HUDEP-2 (cell line): ENCODE results near the gene RETREG3.

Experiments
- DNase-seq, 76 experiments: peaks; one replicate each; lab custom pipeline; 2025; ENCODE audit not compliant: unreplicated experiment in 76 of 76; lab: John Stamatoyannopoulos, UW

RETREG3 gene

DNA sequence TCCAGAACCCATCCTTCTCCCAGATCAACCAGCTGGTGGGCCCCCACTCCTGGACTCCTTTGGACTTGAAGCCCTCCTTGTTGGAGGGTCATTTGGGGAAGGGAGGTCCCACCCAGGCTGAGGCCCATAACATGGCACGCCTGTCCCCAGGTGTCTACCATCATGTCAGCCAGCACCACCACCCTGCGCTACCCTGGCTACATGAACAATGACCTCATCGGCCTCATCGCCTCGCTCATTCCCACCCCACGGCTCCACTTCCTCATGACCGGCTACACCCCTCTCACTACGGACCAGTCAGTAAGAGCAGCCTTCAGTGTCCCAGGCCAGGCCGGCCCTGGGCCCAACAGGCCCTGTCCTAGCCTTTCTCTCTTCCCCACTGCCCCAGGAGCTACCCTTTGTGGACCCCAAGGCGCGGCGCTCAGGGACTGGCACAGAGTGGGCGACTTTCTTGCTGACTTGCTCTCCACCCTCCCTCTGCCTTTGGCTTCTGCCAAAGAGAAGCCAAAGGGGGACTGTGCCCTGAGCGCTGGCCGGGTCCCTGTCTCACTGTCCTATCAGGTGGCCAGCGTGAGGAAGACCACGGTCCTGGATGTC is 4.6 kb upstream of the RETREG3 start:
- DNase-seq: no peak

- DNase-seq: no peak
Measured at GRCh38 chr17:42612013-42612412, 2.8 kb upstream of the RETREG3 start.

DNA sequence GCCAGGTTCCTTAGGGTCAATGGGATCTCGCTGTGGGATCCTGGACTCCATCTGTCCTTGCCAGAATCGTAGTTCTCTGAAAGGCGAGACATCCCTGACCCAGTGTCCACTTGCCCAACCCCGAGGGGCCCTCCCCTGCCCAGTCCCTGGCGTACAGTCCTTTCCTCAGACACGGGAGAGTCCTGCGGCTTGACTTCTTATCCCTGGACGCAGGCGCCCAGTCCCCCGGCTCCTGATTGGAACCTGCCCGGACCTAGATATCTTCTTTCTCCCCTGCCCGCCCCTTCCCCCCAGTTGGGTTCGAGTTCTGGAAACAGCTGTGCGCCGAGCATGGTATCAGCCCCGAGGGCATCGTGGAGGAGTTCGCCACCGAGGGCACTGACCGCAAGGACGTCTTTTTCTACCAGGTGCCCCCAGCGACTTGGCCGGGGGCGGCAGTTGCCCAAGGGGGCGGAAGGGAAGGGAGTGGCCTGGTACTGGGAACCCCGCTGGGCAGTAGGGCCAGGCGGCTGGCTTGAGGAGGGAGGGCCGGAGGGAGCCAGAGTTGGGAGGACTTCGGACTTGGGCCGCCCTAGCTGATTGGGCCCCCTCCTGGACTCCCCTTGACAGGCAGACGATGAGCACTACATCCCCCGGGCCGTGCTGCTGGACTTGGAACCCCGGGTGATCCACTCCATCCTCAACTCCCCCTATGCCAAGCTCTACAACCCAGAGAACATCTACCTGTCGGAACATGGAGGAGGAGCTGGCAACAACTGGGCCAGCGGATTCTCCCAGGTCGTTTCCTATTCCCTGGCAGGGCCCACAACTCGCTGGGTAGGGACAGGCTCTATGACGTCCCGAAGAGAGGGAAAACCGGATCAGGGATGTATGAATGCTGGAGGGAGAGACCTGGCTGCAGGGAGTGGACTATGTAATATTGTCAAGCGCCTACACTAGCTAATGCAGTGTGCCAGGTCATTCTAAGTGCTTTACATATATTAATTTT is 934 bp upstream of the RETREG3 start:
- peak in 18 of 76 experiments; percentile 23 to 65 (median 37) for DNase-seq

GRCh38 chr17:42608305-42609181 is 631 bp downstream of the RETREG3 start:
- DNase-seq: peak in 1 of 76 experiments; percentile 52

GRCh38 chr17:42607769-42608168 is 1.4 kb downstream of the RETREG3 start:
- DNase-seq: no peak

DNA sequence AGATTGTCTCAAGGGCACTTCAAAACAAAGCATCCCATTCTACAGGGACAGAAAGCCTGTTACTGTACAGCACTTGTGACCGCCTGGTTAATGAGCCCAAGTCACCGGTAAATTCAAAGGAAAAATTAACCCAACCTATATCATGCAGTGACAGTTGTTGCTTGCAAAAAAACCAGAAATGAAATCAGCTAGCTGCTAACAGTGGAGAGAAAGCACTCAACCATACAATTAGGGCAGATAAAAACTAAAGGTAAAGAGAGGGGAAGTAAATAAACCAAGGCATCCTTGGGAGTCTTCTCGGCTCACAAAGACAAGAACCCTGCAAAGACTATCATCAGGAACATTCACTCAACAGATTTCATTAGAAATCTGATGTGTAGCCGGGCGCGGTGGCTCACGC is 5.9 kb downstream of the RETREG3 start:
- DNase-seq: no peak

GRCh38 chr17:42598905-42599304 is 10.3 kb downstream of the RETREG3 start:
- no peak for DNase-seq

DNA sequence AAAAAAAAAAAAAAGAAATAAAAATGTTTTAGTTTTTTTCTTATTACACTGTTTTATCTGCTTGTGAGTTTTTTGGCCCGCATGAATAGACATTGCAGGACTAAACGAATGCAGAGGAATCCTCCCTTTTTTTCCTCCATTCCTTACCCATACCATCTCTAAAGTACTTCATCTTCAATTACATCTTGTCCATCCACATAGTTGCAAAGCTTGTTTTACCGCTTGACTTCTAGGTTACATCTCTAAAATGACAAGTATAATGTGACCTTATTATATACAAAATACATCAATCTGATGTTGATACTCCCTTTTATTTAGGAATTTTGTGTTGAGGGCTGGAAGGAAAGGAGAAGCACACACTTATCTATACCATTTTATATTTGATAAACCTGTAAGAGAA is 12.8 kb downstream of the RETREG3 start:
- DNase-seq: no peak

DNA sequence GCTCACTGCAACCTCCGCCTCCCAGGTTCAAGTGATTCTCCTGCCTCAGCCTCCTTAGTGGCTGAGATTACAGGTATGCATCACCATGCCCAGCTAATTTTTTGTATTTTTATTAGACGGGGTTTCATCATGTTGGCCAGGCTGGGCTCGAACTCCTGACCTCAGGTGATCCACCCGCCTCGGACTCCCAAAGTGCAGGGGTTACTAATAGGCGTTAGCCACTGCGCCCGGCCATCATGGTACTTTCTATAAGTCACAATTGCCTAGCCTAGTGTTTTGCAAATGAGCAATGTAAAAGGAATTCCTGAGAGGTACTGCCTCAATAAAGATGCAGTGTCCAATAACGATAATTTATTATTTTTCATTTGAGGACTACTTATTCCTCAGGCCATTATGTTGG is 17.8 kb downstream of the RETREG3 start:
- no peak for DNase-seq

DNA sequence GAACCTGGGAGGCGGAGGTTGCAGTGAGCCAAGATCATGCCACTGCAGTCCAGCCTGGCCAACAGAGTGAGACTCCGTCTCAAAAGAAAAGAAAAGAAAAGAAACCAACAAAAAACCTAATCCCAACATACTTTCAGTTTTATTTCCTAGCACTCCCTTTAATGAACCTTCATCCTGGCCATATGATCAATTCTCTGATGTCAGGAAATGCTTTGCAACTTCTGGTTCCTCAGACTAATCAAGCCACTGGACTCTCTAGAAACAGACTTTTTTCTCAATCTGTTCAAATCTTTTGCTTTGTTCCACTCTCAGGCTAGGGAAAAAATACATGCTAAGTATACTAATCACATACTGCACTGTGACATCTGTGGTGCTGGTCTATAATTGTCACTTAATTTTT is 18.3 kb downstream of the RETREG3 start:
- no peak for DNase-seq

DNA sequence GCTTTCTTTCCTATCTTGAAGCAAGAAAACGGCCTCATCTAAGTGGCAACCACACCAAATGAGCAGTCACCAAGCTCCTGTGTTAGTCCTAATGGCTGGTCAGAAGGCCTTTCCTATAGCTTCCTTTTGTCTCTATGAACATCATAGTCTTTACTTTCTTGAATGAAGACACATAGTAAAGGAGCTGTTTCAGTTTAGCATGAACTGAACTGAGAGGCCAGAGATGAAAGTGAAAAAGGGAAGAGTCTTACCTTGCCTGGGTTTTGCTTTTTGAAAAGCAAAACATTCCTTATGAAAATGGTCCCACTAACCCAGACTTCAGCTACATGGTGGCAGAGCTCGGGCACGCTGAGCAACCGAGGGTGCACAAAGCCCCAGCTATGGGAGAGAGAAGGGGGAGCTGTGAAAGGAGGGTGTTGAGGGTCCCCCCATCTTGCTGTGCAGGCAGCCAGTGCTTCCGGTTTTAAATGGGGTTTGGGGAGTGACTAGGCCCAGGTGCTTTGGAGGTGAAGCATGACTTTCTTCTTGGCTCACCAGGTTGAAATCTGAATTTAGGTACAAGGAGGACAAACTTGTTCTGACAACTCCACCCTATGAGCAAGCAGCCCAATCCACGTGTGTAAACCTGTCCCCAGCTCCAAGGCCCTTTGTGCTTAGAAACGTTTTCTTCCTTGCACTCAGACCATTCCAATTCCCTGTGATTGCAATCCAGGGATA is 22.5 kb downstream of the RETREG3 start:
- no peak for DNase-seq

DNA sequence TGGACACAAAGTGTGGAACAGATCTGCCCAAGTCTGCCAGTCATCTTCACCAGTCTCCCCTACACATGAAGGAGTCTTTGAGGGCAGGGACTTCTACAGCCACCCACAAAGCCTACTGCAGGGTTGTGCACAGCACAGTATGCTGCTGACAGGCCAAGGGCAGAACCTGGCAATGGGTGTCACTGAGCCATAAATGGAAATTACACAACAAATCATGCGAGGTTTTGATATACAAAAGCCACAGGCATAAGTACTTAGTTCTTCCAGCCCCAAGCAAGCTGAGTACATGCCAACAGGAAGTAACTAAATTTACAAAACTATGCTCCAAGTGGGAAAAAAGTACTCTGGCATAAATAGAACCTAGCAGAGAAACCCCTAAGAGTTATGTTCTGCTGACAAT is 23.8 kb downstream of the RETREG3 start:
- DNase-seq: no peak

DNA sequence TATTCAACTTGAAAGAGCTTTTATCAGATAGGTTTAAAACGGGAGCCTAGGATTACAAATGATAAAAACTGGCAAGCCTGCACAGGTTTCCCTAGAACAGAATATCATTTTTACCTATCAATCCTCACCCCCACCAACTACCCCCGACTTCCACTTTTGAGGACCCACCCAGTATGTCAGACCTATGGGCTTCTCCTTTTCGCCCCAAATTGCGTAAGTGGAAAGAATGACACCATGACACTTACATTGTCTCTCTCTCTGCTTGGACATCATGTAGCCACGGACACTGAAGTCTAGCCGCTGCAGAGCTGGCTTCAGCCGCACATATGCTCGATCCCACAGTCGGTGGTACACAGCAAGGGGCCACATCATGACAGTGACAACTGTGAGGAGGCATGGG is 24.3 kb downstream of the RETREG3 start:
- DNase-seq: no peak

DNA sequence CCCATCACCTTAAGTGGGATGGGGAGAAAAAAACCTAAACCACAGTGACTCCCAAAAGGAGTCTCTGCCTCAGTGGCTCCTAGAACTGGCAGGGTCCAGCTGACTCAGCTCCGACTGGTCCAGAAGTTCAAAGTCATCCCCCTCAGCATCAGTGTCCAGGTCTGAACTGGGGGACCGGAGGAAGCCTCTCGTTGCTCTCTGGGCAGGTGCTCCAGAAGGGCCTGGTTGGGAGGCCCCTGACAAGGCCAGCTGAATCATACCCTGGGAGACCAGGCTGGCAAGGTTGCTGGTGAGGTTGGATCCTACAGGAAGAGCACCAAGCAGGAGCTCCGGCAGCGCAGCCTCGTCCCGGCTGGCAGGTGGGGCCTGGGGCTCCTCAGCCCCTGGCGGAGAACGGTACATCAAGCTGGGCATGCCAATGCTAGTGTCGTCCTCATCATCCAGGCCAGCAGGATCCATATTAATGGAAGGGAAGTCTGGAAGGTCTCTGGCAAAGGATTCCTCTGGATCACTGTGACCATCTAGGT is 27.4 kb downstream of the RETREG3 start:
- no peak for DNase-seq

DNA sequence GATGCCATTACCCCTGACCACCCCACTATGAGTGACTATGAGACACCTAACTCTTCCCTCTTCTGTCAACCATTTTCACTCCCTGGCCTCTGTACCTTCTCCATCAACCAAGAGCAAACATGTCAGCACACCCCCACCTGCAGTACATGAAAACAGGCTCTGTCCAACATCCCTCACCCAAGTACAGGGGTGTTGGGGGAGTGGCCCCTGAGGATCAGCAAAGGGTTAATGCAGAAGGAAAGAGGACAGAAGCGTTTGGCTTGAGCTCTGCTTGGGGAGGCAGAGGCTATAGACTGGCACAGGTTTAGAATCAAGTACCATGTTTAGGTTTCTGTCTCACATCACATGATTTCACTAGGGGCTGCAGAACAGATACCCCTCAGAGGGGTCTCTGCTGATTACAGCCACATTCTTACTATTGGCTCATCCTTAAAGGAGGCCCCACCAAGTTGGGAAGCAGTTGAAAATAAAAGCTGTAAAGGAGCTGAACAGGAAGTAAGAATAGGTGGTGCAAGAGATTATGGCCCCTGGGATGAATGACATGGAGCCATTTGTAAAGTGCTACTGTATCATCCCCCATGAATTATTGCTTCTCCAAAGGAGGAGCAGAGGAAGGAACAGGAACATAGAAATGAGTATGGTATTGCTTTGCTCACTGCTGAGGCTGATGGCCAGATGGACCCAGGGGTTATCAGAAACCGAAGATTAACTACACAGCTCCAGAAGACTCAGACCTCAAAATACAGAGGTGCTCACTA is 29.2 kb downstream of the RETREG3 start:
- DNase-seq: no peak

GRCh38 chr17:42578282-42578869 is 30.8 kb downstream of the RETREG3 start:
- DNase-seq: peak in 71 of 76 experiments; percentile 31 to 85 (median 67)

DNA sequence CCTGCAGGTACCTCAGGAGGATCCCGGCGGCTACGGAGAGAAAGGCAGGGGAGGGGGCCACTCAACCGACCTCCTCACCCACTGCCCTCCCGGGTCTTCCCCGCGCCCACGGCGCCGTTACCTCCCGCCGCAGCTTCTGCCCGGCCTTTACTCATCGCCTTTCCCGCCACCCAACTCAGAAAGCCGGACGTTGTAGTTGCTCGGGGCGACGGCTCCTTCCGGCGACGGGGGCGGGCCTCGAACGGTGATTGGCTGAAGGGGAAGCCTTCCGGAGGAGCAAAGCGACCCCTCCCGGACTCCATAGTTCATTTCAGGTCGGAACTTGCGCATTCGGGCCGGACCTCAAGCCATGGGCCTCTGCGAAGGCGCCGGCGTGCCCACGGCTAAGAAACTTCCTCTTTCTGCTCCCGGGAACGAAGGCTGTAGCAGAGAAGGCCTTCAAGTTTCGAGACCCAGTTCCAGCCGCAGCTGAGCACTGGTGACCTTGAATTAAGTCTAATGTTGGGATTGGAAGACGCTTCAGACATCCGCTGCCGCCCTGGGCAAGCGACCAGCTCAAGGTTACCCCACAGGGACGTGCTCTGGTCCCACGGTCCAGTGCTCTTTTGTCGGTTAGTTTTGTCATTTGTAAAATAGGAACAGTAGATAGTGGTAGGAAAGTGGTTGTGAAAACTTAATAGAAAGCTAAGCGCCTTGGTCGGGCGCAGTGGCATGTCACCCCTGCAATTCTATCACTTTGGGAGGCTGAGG is 31.5 kb downstream of the RETREG3 start, which contains the start of gene PSMC3IP:
Gene PSMC3IP, minus strand, starts transcription at position 198 of the 750 bp plus-strand sequence. Its CDS starts 43 bp downstream, at position 155.
- peak in 74 of 76 experiments; percentile 69 to 96 (median 90) for DNase-seq

GRCh38 chr17:42577140-42577531 is 32.0 kb downstream of the RETREG3 start:
- DNase-seq: peak in 1 of 76 experiments; percentile 60
